ENCODE results near the gene RPP21.

DNA sequence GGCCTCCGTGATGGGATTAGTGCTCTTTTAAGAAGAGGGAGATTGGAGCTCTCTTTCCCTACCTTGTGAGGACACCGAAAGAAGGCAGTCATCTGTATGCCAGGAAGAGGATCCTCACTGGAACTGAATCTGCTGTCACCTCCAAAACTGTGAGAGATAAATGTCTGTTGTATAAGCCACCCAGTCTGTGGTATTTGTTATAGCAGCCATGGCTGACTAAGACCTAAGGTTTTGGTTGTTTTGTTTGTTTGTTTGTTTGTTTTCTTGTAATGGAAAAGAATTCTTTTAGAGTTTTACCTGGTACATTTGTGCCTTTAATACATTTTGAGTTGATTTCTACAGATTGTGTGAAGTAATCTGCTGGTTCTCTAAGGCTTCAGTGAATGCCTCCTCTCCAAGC, 7.6 kb downstream of the RPP21 start:
- TF ChIP-seq CTCF (IDR thresholded peaks at IDR 0.05) (no peak), POLR2A (IDR thresholded peaks at IDR 0.05) (no peak), EP300 (IDR thresholded peaks at IDR 0.05) (no peak), POLR2AphosphoS5 (IDR thresholded peaks at IDR 0.05) (no peak)
